HG02973 (cell line): ENCODE measurements around the gene TMEM151A.
"Not testable (repeated sequence)": the region's sequence is repeated elsewhere in the genome, so short reads cannot be mapped to it uniquely, and the experiment has no call there.

ENCODE experiments used
- ATAC-seq: cut with Tn5 transposase; IDR thresholded peaks from one replicate; pipeline ENCODE4 v1.9.1; 2021; ENCODE audit warnings: moderate library complexity; ENCODE audit not compliant: unreplicated experiment

Gene TMEM151A

DNA sequence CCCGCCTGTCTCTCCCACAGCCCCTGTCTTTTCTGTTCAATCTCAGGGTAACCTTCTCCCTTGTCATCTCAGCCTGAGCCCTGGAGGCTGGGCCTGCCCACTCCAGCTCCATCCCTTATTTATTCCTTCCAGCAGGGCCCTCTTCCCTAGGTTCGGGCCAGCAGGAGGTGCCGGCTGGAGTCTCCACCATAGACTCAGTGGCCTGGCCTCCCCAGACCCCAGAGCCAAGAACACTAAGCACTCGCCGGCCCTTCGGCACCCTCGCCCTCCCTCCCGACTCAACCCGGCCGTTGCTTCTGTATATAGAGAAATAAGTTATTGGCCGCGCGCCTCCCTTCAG is 24.7 kb upstream of the TMEM151A start:
- ATAC-seq = no peak

DNA sequence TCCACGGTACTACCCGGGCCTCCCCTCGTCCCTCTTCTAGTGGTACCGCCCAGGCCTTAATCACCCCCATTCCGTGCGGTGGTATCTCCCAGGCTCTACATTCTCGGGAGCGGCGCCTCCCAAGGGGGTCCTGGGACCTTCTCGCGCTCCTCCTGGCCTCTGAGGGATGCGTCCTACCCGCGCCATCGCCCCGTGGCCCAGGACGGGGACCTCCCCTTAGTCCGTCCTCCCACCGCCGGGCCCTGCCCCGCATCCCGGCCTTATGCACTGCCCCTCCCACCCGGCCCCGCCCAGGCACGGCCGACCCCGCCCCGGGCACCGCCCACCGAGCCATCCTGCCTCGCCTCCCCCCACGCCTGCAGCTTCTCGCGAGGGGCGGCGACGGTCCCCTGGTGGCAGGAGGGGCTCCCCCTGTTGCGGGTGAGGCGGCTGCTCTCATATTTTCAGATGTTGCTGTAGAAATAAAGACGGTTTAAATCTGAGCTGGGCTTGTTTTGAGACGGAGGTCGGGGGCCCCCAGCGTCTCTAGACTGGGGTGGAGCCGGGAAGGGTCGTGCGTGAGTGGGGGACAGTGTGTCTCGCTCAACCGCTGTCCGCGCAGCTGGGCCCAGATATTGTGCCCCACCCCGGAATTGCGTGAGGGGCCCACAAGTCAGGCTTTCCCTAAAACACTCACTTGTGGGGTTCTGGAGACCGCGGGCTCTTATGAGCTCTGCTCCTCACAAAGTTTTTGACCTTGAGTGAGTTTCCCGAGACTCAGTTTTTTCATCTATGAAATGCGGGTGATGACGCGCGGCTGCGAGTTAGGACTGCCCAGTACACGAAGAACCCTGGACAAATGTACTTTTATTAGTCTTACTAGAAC is 24.1 kb upstream of the TMEM151A start:
- ATAC-seq = peak; percentile 36

DNA sequence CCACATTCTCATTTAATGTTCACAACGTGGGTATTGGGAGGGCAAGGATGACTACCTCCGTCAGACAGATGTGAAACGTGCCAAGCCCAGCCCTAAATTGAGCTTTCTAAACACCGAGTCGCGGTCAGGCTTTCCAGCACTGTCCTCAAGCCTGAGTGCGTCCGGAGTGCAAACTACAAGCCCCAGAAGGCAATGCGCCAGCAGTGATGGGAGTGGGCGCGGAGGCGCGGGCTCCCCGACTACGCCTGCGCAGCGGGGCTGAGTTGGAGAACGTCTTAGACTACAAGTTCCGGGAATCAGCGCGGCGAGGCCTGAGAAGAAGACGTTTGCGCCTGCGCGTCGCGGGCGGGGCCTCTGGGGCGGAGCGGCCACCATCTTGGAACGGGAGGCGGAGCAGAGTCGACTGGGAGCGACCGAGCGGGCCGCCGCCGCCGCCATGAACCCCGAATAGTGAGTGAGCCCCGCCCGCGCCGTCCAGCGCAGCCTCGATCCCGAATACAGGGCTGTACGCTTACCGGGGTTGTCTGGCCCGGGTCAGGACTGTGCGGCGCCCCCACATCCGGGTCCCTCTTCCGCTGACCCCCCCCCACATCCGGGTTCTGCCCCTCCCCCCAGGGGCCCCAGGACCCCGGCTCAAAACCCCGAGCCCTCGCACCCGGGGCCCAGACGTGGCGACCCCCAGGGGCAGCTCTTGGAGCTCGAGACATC is 23.3 kb upstream of the TMEM151A start, which contains the start of gene RAB1B:
Gene RAB1B, plus strand, starts transcription at position 396 of the 708 bp plus-strand sequence. Its CDS starts 41 bp downstream, at position 437.
- peak; percentile 62 for ATAC-seq

DNA sequence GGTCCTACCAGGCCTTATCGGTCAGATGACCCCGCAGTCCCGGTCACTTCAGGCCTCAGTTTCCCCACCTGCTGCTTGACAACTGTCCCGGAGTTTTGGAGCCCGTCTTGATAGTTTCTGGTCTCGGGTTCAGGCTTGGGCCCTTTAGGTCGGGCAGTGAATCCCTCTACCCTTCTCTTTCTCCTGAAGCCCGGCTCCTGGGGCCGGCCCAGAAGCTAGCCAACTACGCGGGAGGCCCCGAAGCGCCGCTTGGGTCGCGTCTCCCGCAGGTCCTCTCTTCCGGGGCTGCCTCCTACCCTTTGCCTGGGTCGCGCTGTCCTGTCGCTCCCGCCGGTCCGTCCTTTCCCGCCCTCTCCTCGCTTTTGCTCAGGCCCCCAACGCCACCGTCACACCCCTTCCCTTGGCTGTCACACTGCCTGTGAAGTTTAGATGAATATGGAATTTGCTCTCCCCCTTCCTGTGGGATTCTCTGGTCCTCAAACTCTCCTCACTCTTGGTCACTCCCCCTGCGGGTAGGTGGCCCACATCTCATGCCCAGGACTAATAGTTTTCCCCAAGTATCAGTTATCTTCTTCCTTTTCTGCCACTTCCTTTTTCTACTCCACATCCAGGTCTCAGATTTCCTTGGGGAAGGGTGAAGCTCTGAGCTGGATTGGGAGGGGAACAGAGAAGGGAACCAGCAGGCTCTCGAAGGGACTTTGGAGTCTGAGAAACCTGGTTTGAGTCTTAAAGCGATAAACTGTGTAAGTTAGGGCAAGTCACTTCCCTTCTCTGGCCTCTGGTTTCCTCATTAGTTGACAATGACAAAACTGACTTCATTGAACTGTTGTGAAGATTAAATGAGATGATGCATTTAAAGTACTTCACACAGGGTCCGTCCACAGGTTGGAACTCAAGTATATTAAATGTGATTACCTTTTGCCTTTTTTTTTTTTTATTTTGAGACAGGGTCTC is 22.5 kb upstream of the TMEM151A start:
- ATAC-seq = no peak

- ATAC-seq = no peak
Measured at GRCh38 chr11:66271816-66272215, 19.9 kb upstream of the TMEM151A start.

- no peak for ATAC-seq
Measured at GRCh38 chr11:66272596-66272995, 19.1 kb upstream of the TMEM151A start.

DNA sequence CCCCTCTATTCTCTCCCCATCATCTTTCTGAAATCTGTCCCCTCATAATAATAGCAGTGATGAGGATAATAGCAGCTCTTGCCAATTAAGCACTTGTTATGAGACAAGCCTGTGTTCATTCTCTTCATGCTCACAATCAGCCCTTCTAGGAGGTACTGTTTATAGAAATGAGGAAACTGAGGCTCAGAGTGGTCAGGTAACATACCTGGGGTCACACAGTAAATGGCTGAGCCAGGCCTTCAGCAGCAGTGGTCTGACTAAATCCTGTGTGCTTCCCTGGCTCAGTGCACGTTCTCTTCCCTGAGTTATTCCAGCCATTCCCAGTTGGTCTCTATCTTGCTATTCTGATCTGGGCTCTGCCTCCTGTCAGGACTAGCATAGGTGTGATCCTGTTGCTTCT is 17.5 kb upstream of the TMEM151A start:
- ATAC-seq = no peak

DNA sequence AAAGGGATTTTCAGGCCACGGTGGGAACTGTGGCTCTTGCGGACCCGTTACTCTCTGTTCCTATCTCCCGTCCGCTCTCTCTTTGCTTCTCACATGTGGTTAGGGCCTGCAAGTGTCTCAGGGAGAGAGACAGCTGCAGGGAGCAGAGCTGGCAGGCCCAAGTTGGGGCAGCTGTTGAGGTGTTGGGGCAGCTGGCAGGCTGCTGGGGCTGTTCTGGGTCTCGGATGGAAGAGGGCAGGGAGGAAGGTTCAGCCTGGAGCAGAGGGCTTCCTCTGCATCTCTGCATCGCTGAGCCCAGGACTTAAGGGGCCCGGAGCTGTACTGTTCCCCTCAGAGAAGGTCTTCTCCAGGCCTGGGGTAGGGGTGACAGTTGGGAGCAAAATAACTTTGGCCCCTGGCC is 16.3 kb upstream of the TMEM151A start:
- ATAC-seq = no peak

GRCh38 chr11:66275984-66276612 is 15.6 kb upstream of the TMEM151A start:
- no peak for ATAC-seq

DNA sequence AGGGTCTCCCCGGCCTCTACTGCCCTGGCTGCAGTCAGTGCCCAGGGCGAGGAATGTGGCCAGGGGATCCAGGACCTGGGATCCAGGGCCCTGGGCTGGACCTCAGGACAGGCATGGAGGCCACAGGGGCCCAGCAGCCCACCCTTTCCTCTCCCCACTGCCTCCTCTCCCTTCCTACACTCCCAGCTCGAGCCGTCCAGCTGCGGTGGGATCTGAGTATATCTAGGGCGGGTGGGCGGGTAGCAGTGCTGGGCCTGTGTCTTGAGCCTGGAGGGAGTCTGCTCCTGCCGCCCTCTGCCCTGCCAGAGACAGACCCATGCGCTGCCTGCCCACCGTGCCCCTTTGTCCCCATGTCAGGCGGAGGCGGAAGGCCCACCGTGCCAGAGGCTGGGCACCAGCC is 15.1 kb upstream of the TMEM151A start:
- not testable (repeated sequence) for ATAC-seq

DNA sequence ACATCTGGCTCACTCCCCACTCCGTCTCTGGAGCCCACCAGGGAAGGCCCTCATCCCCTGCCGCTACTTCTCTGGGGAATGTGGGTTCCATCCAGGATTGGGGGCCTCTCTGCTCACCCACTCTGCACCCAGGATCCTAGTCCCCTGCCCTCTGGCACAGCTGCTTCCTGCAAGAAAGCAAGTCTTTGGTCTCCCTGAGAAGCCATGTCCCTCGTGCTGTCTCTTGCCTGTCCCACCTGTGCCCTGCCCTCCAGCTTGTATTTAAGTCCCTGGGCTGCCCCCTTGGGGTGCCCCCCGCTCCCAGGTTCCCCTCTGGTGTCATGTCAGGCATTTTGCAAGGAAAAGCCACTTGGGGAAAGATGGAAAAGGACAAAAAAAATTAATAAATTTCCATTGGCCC is 14.6 kb upstream of the TMEM151A start:
- ATAC-seq = not testable (repeated sequence)

- no peak for ATAC-seq
Measured at GRCh38 chr11:66277471-66278362, 14.0 kb upstream of the TMEM151A start, which contains the start of gene CNIH2. Gene CNIH2 (plus strand): TSS chr11:66278175. CDS start chr11:66278457, 282 bp downstream.

DNA sequence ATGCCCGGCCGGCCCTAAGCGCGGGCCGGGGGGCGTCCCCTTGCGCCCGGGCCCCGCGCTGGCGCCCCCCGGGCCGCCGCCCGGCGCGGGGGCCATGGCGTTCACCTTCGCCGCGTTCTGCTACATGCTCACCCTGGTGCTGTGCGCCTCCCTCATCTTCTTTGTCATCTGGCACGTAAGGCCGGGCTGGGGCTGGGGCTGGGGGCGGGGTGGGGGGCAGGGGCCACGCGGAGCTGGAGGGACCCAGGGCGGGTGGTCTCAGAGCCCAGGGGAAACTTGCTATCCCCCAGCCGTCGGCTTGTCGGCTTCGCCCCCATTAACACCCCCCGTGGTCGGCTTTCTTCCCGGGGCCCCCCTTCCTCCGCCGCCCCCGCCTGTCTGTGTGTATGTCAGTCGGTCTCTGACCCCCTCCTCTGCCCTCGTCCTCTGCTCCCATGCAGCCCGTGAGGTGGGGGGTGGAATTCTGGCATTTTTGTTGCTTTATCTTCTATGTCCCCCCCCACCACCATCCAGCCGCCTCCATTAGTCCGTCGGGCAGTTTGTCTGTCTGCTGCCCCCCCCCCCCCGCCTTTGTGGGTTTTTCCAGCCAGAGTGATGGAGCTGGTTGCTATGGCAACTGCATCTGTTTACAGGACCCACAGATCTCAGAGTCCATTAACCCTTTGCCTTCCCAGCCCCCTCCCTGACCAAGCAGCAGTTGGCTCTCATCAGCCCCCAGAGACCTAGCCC is 13.2 kb upstream of the TMEM151A start:
- no peak for ATAC-seq

GRCh38 chr11:66279092-66279734 is 12.5 kb upstream of the TMEM151A start:
- no peak for ATAC-seq

- ATAC-seq = no peak
Measured at GRCh38 chr11:66280428-66280827, 11.3 kb upstream of the TMEM151A start.

GRCh38 chr11:66281001-66281400 is 10.7 kb upstream of the TMEM151A start:
- ATAC-seq = no peak

GRCh38 chr11:66281776-66282467 is 9.8 kb upstream of the TMEM151A start:
- ATAC-seq = no peak
